ENCODE measurements around the gene KLHL7.
"Not testable (repeated sequence)": the region's sequence is repeated elsewhere in the genome, so short reads cannot be mapped to it uniquely, and the experiment has no call there.

KLHL7 gene

DNA sequence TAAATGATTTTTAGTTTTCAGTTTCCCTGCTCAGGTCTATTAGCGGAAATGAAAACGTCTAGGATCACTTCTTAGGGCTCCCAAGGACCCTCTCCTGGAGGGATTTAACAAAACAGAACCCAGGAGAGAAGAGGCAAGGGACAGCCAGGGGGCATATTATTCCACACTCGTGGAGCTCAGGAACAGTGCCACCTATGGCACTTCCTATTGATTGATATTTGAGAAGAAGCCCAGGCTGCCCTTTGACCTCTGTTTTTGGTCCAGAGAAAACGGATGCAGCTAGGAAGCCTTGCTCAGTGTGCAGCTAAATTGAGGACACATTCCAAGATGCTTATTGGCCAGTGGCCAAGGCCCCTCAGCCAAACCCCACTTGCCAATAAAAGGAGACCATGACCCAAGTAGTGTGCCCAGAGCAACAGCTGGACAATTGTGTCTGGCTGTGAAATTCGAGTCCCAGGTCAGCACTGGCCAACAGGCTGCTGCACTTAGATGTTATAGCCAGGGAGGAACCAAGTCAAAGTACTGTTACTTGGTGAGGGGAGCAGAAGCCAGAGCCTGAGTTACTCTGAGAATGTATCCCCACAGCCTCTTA, 117.0 kb downstream of the KLHL7 start:
- DNase-seq: no peak

GRCh38 chr7:23224364-23224763, 118.8 kb downstream of the KLHL7 start:
- not testable (repeated sequence) for DNase-seq

DNA sequence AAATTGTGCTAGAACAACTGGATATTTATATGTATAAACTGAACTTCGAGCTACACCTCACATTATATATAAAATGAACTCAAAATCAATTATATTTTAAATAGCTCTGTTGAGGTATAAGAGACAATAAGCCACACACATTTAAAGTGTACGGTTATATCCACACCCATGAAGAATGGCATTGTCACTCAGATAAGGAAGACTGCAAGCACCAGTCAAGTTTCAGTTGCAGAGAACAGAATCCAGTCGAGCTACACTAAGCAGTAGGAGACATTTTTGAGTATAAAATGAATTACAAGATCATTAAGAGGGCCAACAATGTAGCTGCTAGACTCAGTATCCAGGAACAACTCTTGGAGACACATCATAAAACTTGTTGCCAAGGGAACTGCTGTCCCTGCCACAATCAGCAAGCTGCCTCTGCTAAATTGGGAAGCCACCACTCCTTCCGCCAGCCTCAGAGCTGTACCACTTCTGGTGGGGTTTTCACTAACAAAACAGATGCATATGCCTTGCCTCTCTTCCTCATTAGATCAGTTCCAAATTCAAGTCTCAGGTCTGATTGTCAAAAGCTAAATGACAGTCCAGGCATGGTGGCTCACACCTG, 121.4 kb downstream of the KLHL7 start:
- DNase-seq: no peak
